ENCODE results near the gene ALPL.

ALPL gene

DNA sequence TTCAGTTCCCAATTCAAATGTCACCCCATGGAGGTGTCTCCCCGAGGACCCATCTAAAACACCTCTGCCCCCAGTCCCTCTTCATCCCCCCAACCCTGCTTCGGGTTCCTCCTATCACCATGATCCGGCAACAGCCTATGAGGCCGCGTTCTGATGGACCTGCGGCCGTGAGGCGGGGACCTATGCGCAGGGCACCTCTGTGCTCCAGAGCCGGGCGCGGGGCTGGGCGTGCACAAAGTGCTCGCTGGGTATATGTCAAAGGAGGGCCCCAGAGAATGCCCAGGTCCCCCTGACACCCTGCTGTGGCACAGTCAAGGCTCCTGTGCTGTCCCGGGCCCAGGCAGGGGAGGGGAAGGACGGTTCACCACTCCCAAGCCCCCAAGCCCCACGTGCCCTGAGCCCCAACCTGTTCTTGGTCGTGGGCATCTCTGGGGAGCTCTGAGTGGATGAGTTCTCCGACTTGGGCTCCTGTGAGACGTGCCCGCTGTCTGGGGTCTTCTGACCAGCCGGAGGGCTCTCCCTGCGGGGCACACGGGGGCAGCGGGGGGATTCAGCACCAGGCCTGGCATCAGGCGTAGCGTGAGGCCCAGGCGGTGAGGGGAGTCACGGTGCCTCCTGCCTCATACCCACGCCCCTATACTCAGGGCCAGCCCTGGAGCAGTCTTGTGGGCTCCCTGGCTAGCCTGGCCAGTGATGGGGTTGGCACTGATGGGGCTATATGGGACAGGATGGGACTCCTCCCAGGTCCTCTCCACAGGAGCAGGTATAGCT lies 92.2 kb downstream of the ALPL start:
- Mint-ChIP-seq H3K27ac (no peak overlapping the region), H3K9me3 (no peaks in the 10 kb centered on the region), H3K27me3 (peaks cover 17 to 77% of the 10 kb centered on the region in 2 donors), H3K4me1 (ENCODE audit: low read depth in 2 of 2) (no peaks in the 10 kb centered on the region), H3K4me3 (no peak overlapping the region), H3K36me3 (ENCODE audit: insufficient read depth) (peaks cover 2% of the 10 kb centered on the region)
- no peak for ATAC-seq (replicated peaks)
- no peak for DNase-seq

DNA sequence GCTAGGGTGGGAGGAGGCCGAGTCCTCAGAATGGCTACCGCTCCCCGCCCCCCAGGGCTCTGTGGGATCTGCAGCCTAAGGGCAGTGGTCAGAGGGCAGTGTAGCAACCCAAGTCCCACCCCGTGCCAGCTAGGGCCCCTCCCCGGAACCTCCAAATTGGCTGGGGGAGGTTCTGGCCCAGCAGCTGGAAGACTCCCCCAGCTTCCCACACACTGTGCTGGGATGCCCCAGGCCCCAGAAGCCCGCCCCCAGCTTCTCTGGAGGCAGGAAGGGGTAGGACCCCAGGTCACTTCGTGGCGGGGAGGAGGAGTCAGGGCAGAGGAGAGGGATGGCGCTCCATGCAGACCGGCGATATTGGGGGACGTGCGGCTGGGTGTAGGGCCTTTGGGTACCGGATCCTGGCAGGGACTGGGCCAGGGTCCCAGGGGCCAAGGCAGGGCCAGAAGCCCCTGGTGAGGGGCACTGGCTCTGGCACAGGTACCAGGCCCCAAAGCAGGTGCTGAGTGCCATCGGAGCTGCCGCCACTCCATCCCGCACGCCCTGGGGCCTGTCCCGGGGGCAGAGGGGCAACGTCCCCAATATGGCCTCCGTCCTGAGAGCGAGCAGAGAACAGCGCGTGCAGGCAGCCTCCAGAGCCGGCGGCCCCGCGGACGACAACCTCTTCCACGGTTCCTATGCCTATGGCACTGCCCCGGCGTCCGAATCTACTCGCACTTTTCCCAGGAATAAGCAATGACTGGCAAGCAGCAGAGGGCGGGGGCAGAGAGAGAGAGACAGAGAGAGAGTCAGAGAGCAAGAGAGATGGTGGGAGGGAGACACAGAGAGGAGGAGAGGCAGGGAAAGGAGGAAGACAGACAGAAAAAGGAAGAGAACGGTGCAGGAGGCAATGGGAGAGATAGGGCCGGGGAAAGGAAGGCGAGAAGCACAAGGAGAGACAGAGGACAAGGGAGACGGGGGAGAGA lies 94.2 kb downstream of the ALPL start:
- no peak for ATAC-seq (replicated peaks)
- H3K27me3 Mint-ChIP-seq, result peaks cover 26 to 72% of the 10 kb centered on the region in 2 donors

DNA sequence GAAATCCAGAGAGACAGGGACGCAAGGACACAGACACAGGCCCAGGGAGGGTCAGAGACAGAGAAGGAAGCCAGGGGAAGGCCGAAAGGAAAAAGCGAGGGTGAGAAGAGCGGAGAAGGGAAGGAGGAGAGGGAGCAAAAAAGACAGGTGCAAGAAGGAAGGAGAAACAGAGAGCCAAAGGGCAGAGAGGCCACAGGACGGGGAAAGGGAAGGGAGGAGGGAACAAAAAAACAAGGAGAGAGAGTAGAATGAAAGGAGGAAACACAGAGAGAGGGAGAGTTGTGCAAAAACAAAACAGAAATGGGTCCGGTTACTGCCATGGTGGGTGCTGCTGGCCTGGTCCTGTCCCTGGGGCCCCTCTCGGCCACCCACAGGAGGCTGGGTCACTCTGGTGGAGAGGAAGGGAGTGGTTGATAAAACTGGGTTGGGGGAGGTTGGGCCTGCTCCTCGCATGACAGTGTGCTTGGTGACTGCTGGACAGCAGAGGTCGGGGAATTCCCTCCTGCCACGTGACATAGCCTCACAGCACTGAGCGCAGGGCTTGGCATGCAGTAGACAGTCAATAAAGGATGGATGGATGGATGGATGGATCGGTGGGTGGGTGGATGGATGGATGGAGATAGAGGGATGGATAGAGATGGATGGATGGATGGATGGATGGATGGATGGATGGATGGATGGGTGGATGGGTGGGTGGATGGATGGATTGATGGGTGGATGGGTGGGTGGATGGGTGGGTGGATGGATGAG lies 95.2 kb downstream of the ALPL start:
- H3K4me1 Mint-ChIP-seq (ENCODE audit: low read depth in 2 of 2), result peaks cover 8 to 10% of the 10 kb centered on the region in 2 donors
- no peak for ATAC-seq (replicated peaks)
- no peak for DNase-seq
- no peak overlapping the region for H3K4me3 Mint-ChIP-seq
- H3K9me3 Mint-ChIP-seq, result no peaks in the 10 kb centered on the region
- H3K27me3 Mint-ChIP-seq, result peaks cover 26 to 70% of the 10 kb centered on the region in 2 donors
- no peaks in the 10 kb centered on the region for H3K36me3 Mint-ChIP-seq (ENCODE audit: insufficient read depth)
- H3K27ac Mint-ChIP-seq, result no peak overlapping the region

More for the DNA sequence above, 94.2 kb downstream of the ALPL start:
- no peaks in the 10 kb centered on the region for H3K9me3 Mint-ChIP-seq
- no peak overlapping the region for H3K4me3 Mint-ChIP-seq
- peak overlapping the region in 1 of 2 donors; percentile 57 for H3K27ac Mint-ChIP-seq
- peaks cover 8 to 10% of the 10 kb centered on the region in 2 donors for H3K4me1 Mint-ChIP-seq (ENCODE audit: low read depth in 2 of 2)
- no peak for DNase-seq
- peaks cover 2% of the 10 kb centered on the region for H3K36me3 Mint-ChIP-seq (ENCODE audit: insufficient read depth)

DNA sequence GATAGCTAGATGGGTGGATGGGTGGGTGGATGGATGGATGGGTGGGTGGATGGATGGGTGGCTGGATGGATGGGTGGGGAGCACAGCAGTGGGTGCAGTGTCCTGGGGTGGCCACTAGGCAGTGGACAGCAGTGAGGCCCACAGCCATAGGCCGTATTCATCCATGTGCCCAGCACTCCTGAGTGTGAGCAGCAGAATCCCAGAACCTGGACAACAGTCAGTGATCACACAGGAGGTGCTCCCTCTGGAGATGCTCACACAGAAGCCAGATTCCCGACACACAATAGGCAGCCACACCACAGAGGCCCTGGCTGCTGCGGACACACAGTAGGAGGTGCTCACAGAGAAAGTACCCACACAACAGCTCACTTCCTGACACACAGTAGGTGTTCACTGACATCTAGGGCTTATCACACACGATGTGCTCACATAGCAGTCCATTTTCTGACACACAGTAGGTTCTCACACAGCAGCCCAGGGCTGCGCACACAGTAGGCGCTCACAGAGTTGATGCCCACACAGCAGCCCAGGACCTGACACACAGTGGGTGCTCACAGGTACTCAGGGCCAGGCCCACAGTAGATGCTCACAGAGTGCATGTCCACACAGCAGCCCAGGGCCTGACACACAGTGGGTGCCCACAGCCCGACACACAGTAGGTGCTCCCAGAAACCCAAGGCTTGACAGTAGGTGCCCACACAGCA lies 95.9 kb downstream of the ALPL start:
- H3K36me3 Mint-ChIP-seq (ENCODE audit: insufficient read depth), result no peaks in the 10 kb centered on the region
- peaks cover 19 to 62% of the 10 kb centered on the region in 2 donors for H3K27me3 Mint-ChIP-seq
- no peak overlapping the region for H3K4me3 Mint-ChIP-seq
- ATAC-seq (replicated peaks) (no peak), DNase-seq (no peak)
- H3K9me3 Mint-ChIP-seq, result no peaks in the 10 kb centered on the region
- H3K4me1 Mint-ChIP-seq (ENCODE audit: low read depth in 2 of 2), result peaks cover 8 to 10% of the 10 kb centered on the region in 2 donors
- no peak overlapping the region for H3K27ac Mint-ChIP-seq

DNA sequence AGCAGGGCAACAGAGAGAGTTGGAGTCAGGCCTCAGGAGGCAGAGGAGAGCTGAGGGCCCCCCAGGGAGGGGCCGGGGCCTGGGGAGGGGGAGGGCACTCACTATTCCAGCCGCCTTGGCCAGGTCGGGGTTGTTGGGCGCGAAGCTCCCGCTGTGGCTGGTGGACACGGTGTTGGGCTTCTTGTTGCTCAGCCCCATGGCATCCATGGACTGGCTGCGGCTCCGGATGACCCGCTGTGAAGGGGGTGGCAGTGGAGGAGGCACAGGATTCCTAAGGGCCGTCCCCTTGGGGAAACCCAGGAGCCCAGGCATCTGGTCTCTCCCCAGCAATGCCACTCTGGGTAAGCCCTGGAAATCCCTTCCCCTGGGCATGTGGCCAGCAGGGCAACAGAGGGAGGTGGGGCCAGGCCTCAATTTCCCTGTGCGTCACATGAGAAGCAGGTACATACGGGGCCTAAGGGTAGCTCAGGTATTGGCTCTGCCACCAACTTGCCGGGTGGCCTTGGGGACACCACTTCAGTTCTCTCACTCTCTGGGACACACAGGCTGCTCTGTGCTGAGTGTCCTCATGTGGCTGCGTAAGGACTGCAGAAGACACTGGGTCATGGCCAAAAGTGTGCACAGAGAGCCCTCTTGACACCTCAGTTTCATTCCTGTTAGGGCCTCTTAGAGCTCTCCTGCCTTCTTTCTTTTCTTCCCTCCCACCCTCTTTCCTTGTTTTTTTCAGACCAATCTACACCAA lies 96.9 kb downstream of the ALPL start:
- no peak for ATAC-seq (replicated peaks)
- DNase-seq, result no peak
- H3K4me1 Mint-ChIP-seq (ENCODE audit: low read depth in 2 of 2), result peaks cover 8 to 10% of the 10 kb centered on the region in 2 donors
- no peaks in the 10 kb centered on the region for H3K36me3 Mint-ChIP-seq (ENCODE audit: insufficient read depth)
- no peak overlapping the region for H3K4me3 Mint-ChIP-seq
- H3K9me3 Mint-ChIP-seq, result no peaks in the 10 kb centered on the region
- no peak overlapping the region for H3K27ac Mint-ChIP-seq
- H3K27me3 Mint-ChIP-seq, result peaks cover 16 to 52% of the 10 kb centered on the region in 2 donors

DNA sequence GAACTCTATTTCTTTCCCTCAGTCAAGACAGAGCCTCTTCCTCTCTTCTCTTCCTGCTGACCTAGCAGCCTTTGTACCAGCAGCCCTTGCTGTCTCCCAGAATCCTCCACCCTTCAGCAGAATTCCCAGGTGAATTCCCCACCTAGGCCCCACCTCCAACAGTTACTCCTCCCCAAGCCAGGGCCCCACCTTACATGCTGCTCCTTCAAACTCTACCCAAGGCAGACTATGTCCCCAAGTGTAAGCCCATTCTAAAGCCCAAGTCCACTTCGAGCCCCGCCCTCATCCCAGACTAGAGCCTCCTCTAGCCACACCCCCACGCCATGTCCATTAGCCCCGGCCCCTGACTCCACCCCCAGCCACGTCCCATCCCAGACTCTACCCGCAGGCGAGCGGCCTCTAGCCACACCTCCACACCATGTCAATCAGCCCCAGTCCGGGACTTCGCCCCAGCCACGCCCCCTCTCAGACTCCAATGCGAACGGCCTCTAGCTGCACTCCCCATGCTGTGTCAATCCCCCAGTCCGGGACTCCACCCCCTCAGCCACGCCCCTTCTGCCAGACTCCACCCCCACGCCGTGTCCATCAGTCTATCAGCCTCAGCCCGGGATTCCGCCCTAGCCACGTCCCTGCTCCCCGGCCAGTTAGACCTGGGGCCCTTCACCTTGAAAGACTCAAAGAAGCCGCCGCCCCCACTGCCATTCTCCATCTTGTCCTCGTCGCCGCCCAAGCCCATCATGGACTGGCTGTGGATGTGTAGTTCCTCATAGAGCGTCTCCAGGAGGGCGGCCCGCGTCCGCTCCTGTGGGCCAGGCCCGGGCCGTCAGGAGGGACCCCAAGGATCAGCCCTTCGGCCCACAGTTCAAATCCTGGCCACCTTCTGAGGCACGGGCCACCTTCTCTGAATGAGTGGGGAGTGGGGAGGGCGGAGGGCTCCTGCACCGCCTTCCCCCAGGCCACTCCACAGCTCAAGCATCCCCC lies 98.6 kb downstream of the ALPL start:
- peak overlapping the region; percentile 15 to 38 for H3K4me3 Mint-ChIP-seq
- no peaks in the 10 kb centered on the region for H3K9me3 Mint-ChIP-seq
- peak; percentile 37 for ATAC-seq (replicated peaks)
- H3K27ac Mint-ChIP-seq, result no peak overlapping the region
- no peaks in the 10 kb centered on the region for H3K36me3 Mint-ChIP-seq (ENCODE audit: insufficient read depth)
- peaks cover 8 to 10% of the 10 kb centered on the region in 2 donors for H3K4me1 Mint-ChIP-seq (ENCODE audit: low read depth in 2 of 2)
- no peak for DNase-seq
- peaks cover 16 to 49% of the 10 kb centered on the region in 2 donors for H3K27me3 Mint-ChIP-seq

DNA sequence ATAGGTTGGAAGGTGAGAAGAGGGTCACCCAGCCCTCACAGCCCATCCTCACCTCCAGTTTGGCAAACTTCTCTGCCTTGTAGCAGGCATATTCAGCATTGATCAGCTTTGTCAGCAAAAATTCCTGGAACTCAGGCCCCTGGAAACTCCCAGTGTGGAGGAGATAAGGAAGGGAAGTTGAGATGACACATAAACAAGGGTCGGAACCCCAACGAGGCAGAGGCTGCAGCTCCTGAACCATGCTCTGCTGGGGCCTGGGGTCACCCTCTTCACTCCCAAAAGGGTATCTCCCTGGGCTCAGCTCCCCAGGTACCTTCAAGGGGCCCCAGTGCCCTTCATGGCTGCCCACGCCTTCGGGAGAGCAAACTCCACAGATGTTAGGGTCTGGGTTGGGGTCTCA lies 99.6 kb downstream of the ALPL start:
- H3K4me3 Mint-ChIP-seq, result peak overlapping the region; percentile 13 to 48
- no peak overlapping the region for H3K27ac Mint-ChIP-seq
- H3K36me3 Mint-ChIP-seq (ENCODE audit: insufficient read depth), result no peaks in the 10 kb centered on the region
- ATAC-seq (replicated peaks), result no peak
- peaks cover 15 to 50% of the 10 kb centered on the region in 2 donors for H3K27me3 Mint-ChIP-seq
- no peaks in the 10 kb centered on the region for H3K9me3 Mint-ChIP-seq
- H3K4me1 Mint-ChIP-seq (ENCODE audit: low read depth in 2 of 2), result peaks cover 8 to 10% of the 10 kb centered on the region in 2 donors
- no peak for DNase-seq

DNA sequence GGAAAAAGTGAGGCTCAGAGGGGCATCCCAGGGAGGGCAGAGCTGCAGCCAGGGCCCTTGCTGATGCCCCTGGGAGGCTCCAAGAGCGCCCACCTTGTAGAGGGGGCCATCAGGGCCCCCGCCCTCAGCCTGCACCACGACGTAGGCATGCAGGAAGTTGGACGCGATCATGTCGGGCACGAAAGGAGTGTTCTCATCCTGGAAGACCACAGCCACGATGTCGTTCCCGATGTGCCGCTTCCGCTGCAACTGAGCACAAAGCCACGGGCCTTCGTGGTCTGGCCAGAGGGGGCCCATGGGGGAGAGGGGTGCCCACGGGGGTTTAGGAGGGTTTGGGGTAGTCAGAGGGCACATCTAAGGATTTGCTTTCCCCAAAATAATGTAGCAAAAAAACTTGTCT lies 100.8 kb downstream of the ALPL start:
- no peak for DNase-seq
- no peaks in the 10 kb centered on the region for H3K9me3 Mint-ChIP-seq
- peaks cover 9 to 43% of the 10 kb centered on the region in 2 donors for H3K27me3 Mint-ChIP-seq
- no peak for ATAC-seq (replicated peaks)
- no peak overlapping the region for H3K27ac Mint-ChIP-seq
- no peak overlapping the region for H3K4me3 Mint-ChIP-seq
- H3K4me1 Mint-ChIP-seq (ENCODE audit: low read depth in 2 of 2), result peaks cover 8 to 10% of the 10 kb centered on the region in 2 donors
- H3K36me3 Mint-ChIP-seq (ENCODE audit: insufficient read depth), result no peaks in the 10 kb centered on the region

DNA sequence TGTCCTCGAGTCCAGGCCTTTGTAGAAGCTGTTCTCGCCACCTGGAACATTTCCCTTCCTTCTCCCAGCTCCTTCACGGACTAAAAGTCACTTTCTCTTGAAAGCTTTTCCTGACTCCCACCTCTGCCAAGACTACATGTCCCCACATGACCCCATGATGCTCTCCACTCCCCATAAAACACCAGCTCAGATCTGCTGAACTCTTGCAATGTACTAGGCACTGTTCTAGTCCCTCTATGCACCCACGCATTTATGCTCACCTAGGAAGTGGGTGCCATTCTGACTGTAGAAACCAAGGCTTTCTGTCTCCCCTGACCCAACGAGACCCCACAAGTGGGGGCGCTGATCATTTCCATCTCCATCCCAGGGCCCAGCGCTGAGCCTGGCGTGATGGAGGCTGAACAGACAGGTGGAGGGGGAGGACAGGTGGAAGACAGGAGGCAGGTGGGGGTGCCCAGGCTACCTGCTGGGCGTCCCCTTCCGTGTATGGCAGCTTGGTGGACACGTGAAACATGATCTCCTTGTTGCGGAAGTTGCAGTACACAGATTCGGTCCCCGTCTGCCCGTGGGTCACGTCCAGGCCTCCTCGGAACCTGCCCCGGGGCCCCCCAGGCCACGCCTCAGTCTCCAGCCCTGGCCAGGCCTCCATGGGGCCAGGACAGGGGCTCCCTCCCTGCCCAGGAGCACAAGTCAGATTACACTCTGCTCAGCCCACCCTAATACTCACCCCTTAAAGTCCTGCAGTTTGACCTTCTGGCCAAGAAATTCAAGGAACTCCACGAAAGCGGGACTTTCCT lies 102.0 kb downstream of the ALPL start:
- Mint-ChIP-seq H3K27ac (no peak overlapping the region), H3K27me3 (peaks cover 9 to 46% of the 10 kb centered on the region in 2 donors), H3K36me3 (ENCODE audit: insufficient read depth) (no peaks in the 10 kb centered on the region), H3K4me3 (no peak overlapping the region), H3K4me1 (ENCODE audit: low read depth in 2 of 2) (peaks cover 8 to 10% of the 10 kb centered on the region in 2 donors), H3K9me3 (no peaks in the 10 kb centered on the region)
- DNase-seq (no peak), ATAC-seq (replicated peaks) (no peak)

DNA sequence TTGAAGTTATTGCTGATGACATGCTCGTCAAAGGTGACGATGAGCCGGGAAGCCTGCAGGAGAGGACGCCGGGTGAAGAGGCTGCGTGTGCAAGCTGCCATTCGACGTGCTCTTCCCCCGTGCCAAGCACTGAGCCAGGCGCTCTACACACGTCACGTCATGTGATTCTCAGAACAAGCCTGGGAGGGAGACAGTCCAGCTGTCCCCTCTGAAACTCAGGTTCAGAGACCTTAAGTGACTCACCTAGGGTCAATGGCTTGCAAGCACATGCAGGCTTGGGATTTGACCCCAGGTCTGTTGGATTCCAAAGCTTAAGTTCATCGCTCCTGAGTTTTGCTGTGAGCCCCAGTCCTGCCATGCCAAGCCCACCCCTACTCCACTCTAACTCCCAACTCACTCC lies 102.8 kb downstream of the ALPL start:
- ATAC-seq (replicated peaks) (no peak), DNase-seq (no peak)
- no peaks in the 10 kb centered on the region for H3K9me3 Mint-ChIP-seq
- no peaks in the 10 kb centered on the region for H3K36me3 Mint-ChIP-seq (ENCODE audit: insufficient read depth)
- peaks cover 8 to 10% of the 10 kb centered on the region in 2 donors for H3K4me1 Mint-ChIP-seq (ENCODE audit: low read depth in 2 of 2)
- H3K27me3 Mint-ChIP-seq, result peaks cover 9 to 45% of the 10 kb centered on the region in 2 donors
- no peak overlapping the region for H3K27ac Mint-ChIP-seq
- H3K4me3 Mint-ChIP-seq, result no peak overlapping the region

All from effector memory CD8-positive, alpha-beta T cell (primary cell).